ENCODE results near the gene CNPPD1.

The CNPPD1 gene

GRCh38 chr2:219129589-219129988, 47.1 kb downstream of the CNPPD1 start:
- TF ChIP-seq CTCF (IDR thresholded peaks at IDR 0.05; ENCODE audit: insufficient read depth, low read depth, low read length, missing control alignments): no peak
- H3K4me3 ChIP-seq (ENCODE audit: low read length): no peak overlapping the region
- DNase-seq (ENCODE audit: low read depth): no peak

GRCh38 chr2:219128396-219128795, 48.3 kb downstream of the CNPPD1 start:
- H3K4me3 ChIP-seq (ENCODE audit: low read length): no peak overlapping the region
- TF ChIP-seq CTCF (IDR thresholded peaks at IDR 0.05; ENCODE audit: insufficient read depth, low read depth, low read length, missing control alignments): no peak
- no peak for DNase-seq (ENCODE audit: low read depth)

GRCh38 chr2:219127037-219127635, 49.6 kb downstream of the CNPPD1 start:
- no peak for DNase-seq (ENCODE audit: low read depth)
- TF ChIP-seq CTCF (IDR thresholded peaks at IDR 0.05; ENCODE audit: insufficient read depth, low read depth, low read length, missing control alignments): no peak
- no peak overlapping the region for H3K4me3 ChIP-seq (ENCODE audit: low read length)

DNA sequence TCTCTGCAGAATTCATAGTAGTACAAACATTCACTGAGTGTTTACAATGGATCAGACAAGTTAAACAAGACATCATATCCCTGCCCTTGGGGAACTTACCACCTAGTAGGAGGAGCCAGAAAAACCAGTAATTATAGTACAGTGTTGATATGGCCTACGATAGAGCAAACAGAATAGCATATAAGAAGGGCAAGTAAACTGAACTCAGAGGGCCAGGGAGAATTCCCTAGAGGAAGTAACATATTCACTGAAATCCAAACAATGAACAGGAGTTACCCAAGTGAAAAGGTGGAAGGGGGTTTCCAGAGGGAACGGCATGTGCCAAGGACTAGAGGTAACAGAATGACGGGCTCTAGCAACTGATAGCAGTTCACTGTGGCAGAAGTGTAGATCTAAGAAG, 50.2 kb downstream of the CNPPD1 start:
- peak; percentile 42 for DNase-seq (ENCODE audit: low read depth)
- no peak for TF ChIP-seq CTCF (IDR thresholded peaks at IDR 0.05; ENCODE audit: insufficient read depth, low read depth, low read length, missing control alignments)
- H3K4me3 ChIP-seq (ENCODE audit: low read length): no peak overlapping the region

DNA sequence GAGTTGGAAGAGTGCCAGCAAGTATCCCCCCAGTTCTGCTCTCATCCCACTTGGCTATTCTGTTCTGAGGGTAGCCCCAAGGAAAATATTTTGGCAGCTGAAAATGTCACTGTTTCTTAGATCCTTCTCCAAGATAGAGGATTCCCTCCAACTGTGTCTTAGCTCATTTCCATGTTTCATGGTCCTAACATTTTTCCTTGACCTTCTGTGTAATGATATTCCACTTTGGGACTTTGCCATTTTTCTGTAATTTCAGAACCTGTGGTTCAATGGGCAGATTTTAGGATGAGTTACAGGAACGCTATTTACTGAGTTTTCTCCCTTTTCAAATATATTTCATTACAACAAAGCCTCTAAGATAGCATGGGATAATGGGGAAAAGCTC, 50.8 kb downstream of the CNPPD1 start:
- TF ChIP-seq CTCF (IDR thresholded peaks at IDR 0.05; ENCODE audit: insufficient read depth, low read depth, low read length, missing control alignments): no peak
- H3K4me3 ChIP-seq (ENCODE audit: low read length): no peak overlapping the region

GRCh38 chr2:219125225-219125885, 51.4 kb downstream of the CNPPD1 start:
- no peak for TF ChIP-seq CTCF (IDR thresholded peaks at IDR 0.05; ENCODE audit: insufficient read depth, low read depth, low read length, missing control alignments)
- DNase-seq (ENCODE audit: low read depth): peak; percentile 69
- no peak overlapping the region for H3K4me3 ChIP-seq (ENCODE audit: low read length)

More for the DNA sequence above, 50.8 kb downstream of the CNPPD1 start:
- no peak for DNase-seq (ENCODE audit: low read depth)
